ENCODE results near the gene TXNDC16.

GRCh38 chr14:52430474-52430873 is 121.8 kb downstream of the TXNDC16 start:
- TF ChIP-seq CTCF (IDR thresholded peaks at IDR 0.05) (no peak), EP300 (IDR thresholded peaks at IDR 0.05) (no peak), POLR2A (IDR thresholded peaks at IDR 0.05) (no peak), POLR2AphosphoS5 (IDR thresholded peaks at IDR 0.05) (no peak)
